SU-DHL-6 (cell line): ENCODE measurements around the gene RAPGEF6.
A peak's percentile ranks its signal among the peaks of the same experiment; 100 is the strongest.

Experiments used
- H2AFZ ChIP-seq: fragments of 200-600 bp; sonication (generic); 2 replicates; pipeline ENCODE4 v1.6.1; 2014; ENCODE audit warnings: low read depth, mild to moderate bottlenecking, moderate library complexity, mixed read lengths, antibody characterized with exemption, low read length; ENCODE audit not compliant: severe bottlenecking
- H3F3A ChIP-seq: fragments of 200-600 bp; shearing (Covaris generic); 2 replicates; pipeline ENCODE4 v1.6.0; 2016; ENCODE audit warnings: antibody characterized with exemption, mild to moderate bottlenecking; ENCODE audit not compliant: insufficient read depth
- H3K27ac ChIP-seq: fragments of 200-600 bp; sonication (generic); 2 replicates; pipeline ENCODE4 v1.5.1; 2016; ENCODE audit warnings: low read depth, mild to moderate bottlenecking, low read length, moderate library complexity, mixed read lengths
- H3K27me3 ChIP-seq: fragments of 200-600 bp; sonication (generic), shearing (Covaris generic); 2 replicates; pipeline ENCODE4 v1.6.0; 2014; ENCODE audit warnings: mild to moderate bottlenecking, low read length
- H3K36me3 ChIP-seq: fragments of 200-600 bp; sonication (generic); 2 replicates; pipeline ENCODE4 v1.6.1; 2014; ENCODE audit warnings: mild to moderate bottlenecking, low read length, mixed read lengths
- H3K4me2 ChIP-seq: fragments of 300-600, 200-600 bp; shearing (Covaris generic), sonication (generic); 2 replicates; pipeline ENCODE4 v1.6.0; 2014; ENCODE audit warnings: low read length, low read depth, mild to moderate bottlenecking; ENCODE audit not compliant: poor library complexity, severe bottlenecking
- H3K4me3 ChIP-seq: fragments of 200-600 bp; sonication (generic); 2 replicates; pipeline ENCODE4 v1.5.1; 2014; ENCODE audit warnings: antibody characterized with exemption, low read length, mild to moderate bottlenecking, mixed read lengths; ENCODE audit not compliant: insufficient read depth, poor library complexity, severe bottlenecking
- H3K79me2 ChIP-seq: fragments of 200-600 bp; sonication (generic); 2 replicates; pipeline ENCODE4 v1.6.1; 2014; ENCODE audit warnings: mild to moderate bottlenecking, low read length, moderate library complexity; ENCODE audit not compliant: insufficient read depth
- H3K9ac ChIP-seq: fragments of 200-600 bp; sonication (generic); 2 replicates; pipeline ENCODE4 v1.7.0; 2014; ENCODE audit warnings: mild to moderate bottlenecking, low read length
- H3K9me2 ChIP-seq: fragments of 200-600 bp; sonication (generic); replicated peaks from 2 replicates; pipeline ENCODE4 v1.6.1; 2014; ENCODE audit warnings: low read length; ENCODE audit not compliant: insufficient read depth
- H3K9me3 ChIP-seq: fragments of 200-600 bp; sonication (generic); 2 replicates; pipeline ENCODE4 v1.6.1; 2014; ENCODE audit warnings: low read length, mixed read lengths; ENCODE audit not compliant: insufficient read depth
- H4K20me1 ChIP-seq: fragments of 200-600 bp; sonication (generic); 2 replicates; pipeline ENCODE4 v1.6.1; 2014; ENCODE audit warnings: low read depth, mild to moderate bottlenecking, antibody characterized with exemption, low read length, moderate library complexity, mixed read lengths
- CTCF ChIP-seq: fragments of 200-600 bp; sonication (generic); IDR thresholded peaks from one replicate; pipeline ENCODE4 v1.5.1; 2017; ENCODE audit warnings: antibody characterized with exemption, mild to moderate bottlenecking, low read length, moderate library complexity; ENCODE audit not compliant: insufficient read depth, poor library complexity, severe bottlenecking
- EZH2phosphoT487 ChIP-seq: fragments of 200-600 bp; sonication (generic), shearing (Covaris generic); conservative IDR thresholded peaks from 2 replicates; pipeline ENCODE4 v1.6.1; 2018; ENCODE audit warnings: mild to moderate bottlenecking, antibody characterized with exemption, low read length, moderate library complexity, mixed read lengths

The RAPGEF6 gene

GRCh38 chr5:131417240-131417869 is 217.7 kb downstream of the RAPGEF6 start:
- no peaks in the 10 kb centered on the region for H3K27me3 ChIP-seq
- H3K9me3 ChIP-seq: no peaks in the 10 kb centered on the region
- TF ChIP-seq CTCF (peak; percentile 50), EZH2phosphoT487 (no peak)
- H2AFZ ChIP-seq: no peak overlapping the region
- peak overlapping the region; percentile 18 for H3K4me2 ChIP-seq
- no peak overlapping the region for H3K27ac ChIP-seq
- no peaks in the 10 kb centered on the region for H3K9me2 ChIP-seq
- H3K36me3 ChIP-seq: peaks cover 14% of the 10 kb centered on the region
- H3K4me3 ChIP-seq: no peak overlapping the region
- H3K79me2 ChIP-seq: no peaks in the 10 kb centered on the region
- no peak overlapping the region for H3K9ac ChIP-seq
- H4K20me1 ChIP-seq: no peaks in the 10 kb centered on the region
- peaks cover 9% of the 10 kb centered on the region for H3F3A ChIP-seq

GRCh38 chr5:131416729-131417128 is 218.3 kb downstream of the RAPGEF6 start:
- Histone ChIP-seq H3K4me3 (no peak overlapping the region), H4K20me1 (no peaks in the 10 kb centered on the region), H2AFZ (no peak overlapping the region), H3K27me3 (no peaks in the 10 kb centered on the region), H3K9me3 (no peaks in the 10 kb centered on the region), H3F3A (peaks cover 9% of the 10 kb centered on the region), H3K79me2 (no peaks in the 10 kb centered on the region), H3K9ac (no peak overlapping the region), H3K9me2 (no peaks in the 10 kb centered on the region), H3K4me2 (peak overlapping the region; percentile 18), H3K36me3 (peaks cover 11% of the 10 kb centered on the region), H3K27ac (no peak overlapping the region)
- TF ChIP-seq CTCF (no peak), EZH2phosphoT487 (no peak)

- Histone ChIP-seq H3K9me2 (no peaks in the 10 kb centered on the region), H4K20me1 (no peaks in the 10 kb centered on the region), H3K9ac (no peak overlapping the region), H3K27ac (no peak overlapping the region), H3K79me2 (no peaks in the 10 kb centered on the region), H3K9me3 (no peaks in the 10 kb centered on the region), H3K4me3 (no peak overlapping the region), H3K4me2 (no peak overlapping the region), H2AFZ (no peak overlapping the region), H3K27me3 (no peaks in the 10 kb centered on the region), H3F3A (peaks cover 9% of the 10 kb centered on the region), H3K36me3 (peaks cover 22% of the 10 kb centered on the region)
- TF ChIP-seq CTCF: no peak
- TF ChIP-seq EZH2phosphoT487: no peak
Measured at GRCh38 chr5:131413605-131414559, 221.1 kb downstream of the RAPGEF6 start.
